GM21423 (cell line): ENCODE data around the gene SH3PXD2B.
"Not testable (repeated sequence)": the region's sequence is repeated elsewhere in the genome, so short reads cannot be mapped to it uniquely, and the experiment has no call there.

Source experiments
- ATAC-seq: cut with Tn5 transposase; IDR thresholded peaks from one replicate; pipeline ENCODE4 v1.9.1; 2021; ENCODE audit warnings: mild to moderate bottlenecking, moderate library complexity; ENCODE audit not compliant: unreplicated experiment

Gene SH3PXD2B

DNA sequence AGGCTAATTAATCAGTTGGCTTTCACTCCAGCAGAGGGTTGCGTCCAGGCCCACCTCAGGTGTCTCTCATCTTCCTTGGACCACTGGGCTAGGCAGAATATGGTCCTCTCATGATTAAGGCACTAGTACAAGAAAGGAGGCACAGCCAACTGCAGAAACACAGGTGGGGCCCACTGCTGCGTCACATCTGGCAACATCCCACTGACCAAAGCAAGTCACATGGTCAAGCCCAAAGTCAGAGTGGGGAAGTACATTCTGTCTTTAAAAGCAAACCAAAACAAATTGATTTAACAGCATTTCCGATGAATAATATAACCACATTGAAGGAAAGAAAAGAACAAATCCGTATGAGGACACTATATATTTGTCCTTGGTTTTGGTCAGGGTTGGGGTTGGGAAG, 142.7 kb downstream of the SH3PXD2B start:
- no peak for ATAC-seq

DNA sequence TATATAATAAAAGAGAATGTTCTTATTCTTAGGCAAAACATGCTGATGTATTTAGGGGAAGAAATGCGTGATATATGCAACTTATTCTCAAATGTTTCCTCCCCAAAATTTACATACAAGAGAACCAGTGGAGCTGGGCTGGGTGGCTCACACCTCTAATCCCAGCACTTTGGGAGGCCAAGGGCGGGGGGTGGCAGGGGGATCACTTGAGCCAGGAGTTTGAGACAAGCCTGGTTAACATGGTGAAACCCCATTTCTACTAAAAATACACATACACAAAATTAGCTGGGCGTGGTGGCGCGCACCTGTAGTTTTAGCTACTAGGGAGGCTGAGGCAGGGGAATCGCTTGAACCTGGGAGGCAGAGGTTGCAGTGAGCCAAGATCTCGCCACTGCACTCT, 143.3 kb downstream of the SH3PXD2B start:
- ATAC-seq = no peak

GRCh38 chr5:172305380-172305779, 148.9 kb downstream of the SH3PXD2B start:
- ATAC-seq = no peak

DNA sequence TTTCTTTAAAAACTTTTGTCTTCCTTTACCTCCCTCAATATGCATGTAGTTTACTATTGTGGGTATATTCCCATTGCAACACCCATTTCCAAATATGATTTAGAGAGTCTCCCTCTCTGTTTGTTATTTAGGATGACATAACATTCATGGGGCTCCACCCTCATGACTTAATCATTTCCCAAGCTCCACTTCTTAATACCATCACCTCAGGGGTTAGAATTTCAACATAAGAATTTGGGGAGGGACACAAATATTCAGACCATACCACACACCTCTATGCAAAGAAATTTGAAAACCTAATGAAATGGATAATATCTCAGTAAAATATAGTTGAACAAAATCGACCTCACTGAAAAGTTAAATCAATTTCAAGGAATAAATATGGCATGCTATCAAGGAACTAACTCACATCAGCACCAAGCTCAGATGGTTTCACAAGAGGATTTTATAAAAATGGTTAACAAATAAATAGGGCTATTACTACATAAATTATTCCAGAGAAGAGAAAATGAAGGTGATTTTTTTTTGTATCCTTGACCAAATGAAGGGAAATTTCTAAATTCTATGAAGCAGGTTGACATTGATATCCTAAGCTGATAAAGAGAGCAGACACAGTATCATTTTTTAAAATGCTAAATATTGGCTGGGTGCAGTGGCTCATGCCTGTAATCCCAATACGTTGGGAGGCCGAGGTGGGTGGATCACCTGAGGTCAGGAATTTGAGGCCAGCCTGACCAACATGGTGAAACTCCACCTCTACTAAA, 150.6 kb downstream of the SH3PXD2B start:
- ATAC-seq = no peak

GRCh38 chr5:172303162-172303561, 151.2 kb downstream of the SH3PXD2B start:
- ATAC-seq = no peak

DNA sequence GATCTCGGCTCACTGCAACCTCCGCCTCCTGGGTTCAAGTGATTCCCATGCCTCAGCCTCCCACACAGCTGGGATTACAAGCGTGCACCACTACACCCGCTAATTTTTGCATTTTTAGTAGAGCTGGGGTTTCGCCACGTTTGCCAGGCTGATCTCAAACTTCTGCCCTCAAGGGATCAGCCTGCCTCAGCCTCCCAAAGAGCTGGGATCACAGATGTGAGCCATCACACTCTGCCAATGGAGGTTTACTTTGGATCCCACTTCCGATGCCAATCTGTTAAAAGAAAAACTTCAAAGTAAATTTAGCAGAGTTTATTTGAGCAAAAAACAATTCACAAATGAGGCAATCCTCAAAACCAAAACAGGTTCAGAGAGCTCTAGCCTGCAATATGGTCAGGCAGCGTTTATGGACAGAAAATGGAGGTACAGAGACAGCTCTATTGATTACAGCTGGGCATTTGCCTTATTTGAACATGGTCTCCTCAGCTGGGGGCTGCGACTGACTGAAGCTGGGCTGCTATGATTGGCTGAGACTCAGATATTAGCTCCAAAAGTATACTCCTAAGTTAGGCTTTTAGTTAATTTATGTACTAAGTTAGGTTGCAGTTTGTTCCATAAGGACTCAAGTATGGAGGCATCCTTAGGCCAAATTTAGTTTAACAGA, 152.1 kb downstream of the SH3PXD2B start:
- ATAC-seq = no peak

DNA sequence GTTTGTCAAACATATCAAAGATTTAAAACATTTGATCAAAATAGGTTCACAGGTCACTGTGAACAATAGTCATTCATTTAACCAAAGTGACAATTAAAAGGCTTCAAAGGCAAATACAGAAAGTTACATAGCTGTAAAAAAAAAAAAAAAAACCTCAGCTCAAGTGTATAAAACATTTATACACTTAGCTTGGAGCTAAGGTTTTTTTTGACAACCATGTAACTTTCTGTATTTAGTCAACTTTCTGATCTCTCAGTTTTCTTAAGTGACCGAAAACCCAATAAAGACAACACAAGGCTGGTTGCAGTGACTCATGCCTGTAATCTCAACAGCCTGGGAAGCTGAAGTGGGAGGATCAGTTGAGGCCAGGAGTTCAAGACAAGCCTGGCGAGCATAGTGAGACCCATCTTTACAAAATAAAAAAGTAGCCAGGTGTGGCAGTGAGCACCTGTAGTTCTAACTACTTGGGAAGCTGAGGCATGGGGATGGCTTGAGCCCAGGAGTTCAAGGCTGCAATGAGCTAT, 154.3 kb downstream of the SH3PXD2B start:
- no peak for ATAC-seq

GRCh38 chr5:172294831-172295230, 159.5 kb downstream of the SH3PXD2B start:
- no peak for ATAC-seq

DNA sequence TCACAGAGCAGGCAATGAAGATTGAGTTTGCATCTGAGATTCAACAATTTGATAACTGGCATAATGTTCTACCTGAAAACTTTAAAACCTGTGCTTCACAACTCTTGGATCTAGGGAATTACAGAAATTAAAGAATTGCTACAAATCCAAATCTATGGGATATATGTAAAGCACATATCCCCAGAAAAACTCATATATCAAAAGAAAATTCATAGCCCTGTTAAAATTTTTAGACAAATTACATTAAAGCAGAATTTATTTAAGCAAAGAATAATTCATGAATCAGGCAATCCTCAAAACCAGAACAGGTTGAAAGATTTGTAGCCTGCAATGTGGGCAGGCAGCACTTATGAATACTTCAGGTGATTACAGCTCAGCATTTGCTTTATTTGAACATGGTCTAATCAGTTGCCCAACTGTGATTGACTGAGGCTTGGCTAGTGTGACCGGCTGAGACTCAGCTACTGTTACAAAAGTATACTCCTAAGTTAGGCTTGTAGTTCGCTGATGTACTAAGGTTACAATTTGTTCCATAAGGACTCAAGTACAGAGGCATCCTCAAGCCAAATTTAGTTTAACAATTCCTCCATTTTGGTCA, 160.5 kb downstream of the SH3PXD2B start:
- no peak for ATAC-seq

- peak; percentile 94 for ATAC-seq
Measured at GRCh38 chr5:172293054-172293744, 161.1 kb downstream of the SH3PXD2B start.

- not testable (repeated sequence) for ATAC-seq
Measured at GRCh38 chr5:172291837-172292236, 162.5 kb downstream of the SH3PXD2B start.

- ATAC-seq = no peak
Measured at GRCh38 chr5:172288465-172288864, 165.9 kb downstream of the SH3PXD2B start.

- not testable (repeated sequence) for ATAC-seq
Measured at GRCh38 chr5:172287140-172287539, 167.2 kb downstream of the SH3PXD2B start.

DNA sequence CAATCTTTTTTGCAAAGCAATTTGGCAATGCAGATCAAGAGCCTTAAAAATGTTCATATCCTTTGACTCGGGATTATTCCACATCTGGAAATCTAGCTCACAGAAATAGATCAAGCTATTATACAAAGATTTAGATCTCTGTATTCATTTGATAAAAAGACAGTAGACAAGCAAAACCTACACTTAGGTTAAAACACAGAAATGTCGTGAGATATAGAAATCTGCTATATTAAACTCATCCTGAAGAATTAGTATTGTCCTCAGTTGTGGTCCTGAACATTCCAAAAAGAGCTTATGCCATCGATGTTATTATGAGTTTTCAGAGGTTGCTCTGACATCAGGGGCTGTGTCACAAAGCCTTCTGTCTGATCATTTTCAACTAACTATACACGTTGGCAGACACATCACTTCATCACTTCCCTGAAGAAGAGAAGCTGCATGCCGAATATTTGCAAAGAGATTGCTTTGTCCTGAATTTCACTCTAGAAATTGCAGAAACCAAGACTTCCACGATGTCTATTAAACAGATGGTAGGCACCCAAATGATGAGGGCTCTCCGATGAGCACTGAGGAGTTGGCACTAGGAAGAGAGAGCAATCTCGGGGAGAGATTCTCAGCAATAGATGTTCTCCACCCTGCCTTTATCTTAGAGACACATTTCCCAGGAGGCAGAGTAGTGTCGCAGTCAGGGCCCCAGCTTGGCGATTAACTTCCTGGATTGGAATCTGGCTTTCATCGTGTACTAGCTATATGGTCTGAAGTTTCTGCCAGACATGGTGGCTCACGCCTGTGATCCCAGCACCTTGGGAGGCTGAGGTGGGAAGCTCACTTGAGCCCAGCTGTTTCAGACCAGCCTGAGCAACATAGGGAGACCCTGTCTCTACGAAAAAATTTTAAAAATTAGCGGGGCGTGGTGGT, 168.8 kb downstream of the SH3PXD2B start:
- ATAC-seq = no peak

GRCh38 chr5:172284611-172284980, 169.7 kb downstream of the SH3PXD2B start:
- ATAC-seq = no peak

GRCh38 chr5:172283862-172284610, 170.3 kb downstream of the SH3PXD2B start:
- peak; percentile 80 for ATAC-seq

GRCh38 chr5:172283020-172283861, 171.1 kb downstream of the SH3PXD2B start, which contains the start of gene UBTD2:
Gene UBTD2 (minus strand): TSS chr5:172283764. CDS start chr5:172283665, 99 bp downstream.
- ATAC-seq = peak; percentile 88

DNA sequence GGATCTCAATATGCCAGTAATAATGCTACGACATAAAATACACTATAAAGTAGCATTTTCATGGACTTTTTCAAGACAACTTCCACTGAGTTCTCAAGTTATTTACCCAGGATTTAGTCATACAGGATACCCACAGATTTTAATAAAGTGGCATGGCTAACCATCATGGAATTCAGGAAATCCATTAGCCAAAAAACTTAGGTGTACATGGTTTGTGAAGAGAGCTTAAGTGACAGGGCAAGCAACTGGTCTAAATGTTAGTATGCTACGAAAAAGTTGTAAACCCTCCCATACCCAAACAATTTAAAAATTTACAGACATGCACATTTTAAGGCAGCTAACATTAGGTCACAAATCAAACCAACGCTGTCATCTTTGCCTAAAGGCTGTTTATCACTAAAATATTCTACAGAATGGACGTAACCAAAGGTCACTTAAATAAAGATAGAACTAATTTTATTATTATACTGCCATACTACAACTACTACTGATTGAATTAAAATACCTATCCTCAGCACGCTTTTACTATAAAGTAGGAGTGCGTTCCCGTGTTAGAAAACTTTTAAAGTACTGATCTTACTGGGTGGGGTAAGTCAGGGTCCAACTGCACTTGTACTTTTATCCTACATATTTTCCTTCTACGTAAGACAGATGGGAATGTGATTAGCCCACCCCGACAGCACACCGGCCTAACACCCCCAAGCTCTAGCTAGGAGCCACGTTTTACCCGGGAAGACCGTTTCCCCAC, 171.9 kb downstream of the SH3PXD2B start:
- ATAC-seq = no peak
